ENCODE results near the gene USP6.
"Not testable (repeated sequence)": the region's sequence is repeated elsewhere in the genome, so short reads cannot be mapped to it uniquely, and the experiment has no call there.

USP6 gene

DNA sequence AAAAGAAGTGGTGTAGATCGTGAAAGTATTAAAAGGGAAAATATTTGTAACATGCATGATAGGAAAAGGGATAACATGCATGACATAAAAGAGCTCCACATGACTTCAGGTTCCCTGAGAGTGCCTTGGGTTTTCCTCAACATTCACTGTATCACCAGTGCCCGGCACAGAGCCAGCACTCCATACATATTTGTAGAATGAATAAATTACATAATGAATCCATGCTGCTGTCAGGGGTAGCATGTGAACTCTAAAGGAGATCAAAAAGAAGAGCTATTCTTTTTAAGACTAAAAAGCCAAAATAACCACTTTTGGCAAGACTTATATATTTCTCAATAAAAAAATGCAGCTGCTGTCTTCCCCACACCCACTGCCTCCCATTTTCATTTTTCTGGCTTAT lies 78.5 kb downstream of the USP6 start:
- no peak for DNase-seq (ENCODE audit: low read depth)

DNA sequence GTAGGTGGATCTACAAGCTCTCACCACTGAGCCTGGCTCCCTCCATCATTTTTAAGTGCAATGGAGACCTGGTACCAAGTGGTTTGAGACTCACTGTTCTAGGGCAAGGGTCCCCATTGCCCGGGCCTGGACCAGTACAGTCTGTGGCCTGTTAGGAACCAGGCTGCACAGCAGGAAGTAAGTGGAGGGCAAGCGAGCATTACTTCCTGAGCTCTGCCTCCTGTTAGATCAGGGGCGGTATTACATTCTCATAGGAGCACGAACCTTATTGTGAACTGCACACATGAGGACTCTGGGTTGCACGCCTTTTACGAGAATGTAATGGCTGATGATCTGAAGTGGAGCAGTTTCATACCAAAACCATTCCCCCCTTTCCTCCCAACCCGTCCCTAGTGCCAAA lies 82.6 kb downstream of the USP6 start:
- DNase-seq (ENCODE audit: low read depth) = no peak

DNA sequence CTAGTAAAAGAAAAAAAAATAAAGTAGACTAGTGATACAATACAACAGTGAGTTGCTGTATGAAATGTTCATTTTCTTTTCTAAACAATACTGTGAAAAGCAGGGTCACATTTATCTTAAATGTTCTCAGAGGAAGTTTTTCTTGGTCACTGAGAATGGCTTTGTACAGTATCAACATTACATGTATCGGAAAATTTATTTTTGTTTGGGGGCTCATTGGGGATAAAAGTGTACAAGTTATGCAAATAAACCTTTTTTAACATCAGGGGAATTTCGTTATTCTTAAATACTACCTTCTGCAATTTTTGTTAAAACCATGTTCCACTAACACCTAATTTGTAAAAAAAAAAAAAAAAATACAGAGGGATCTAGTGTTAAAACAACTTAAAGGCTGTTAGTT lies 84.5 kb downstream of the USP6 start:
- no peak for DNase-seq (ENCODE audit: low read depth)

DNA sequence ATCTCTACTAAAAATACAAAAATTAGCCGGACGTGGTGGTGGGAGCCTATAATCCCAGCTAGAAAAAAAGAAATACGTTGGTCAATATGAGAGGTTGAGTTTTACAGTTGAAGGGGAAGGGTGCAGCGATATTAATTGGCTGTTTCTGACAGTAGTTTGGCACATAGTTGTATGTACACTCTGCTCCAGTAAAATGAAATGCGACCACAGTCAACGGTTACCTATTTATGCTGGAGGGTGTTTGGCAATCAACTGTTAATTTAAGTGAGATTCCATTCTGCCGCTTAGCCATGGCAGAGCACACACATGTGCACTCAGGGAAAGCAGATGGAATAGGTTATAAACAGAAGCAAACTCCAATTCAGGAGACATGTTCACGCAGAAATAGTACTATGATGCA lies 85.2 kb downstream of the USP6 start:
- no peak for DNase-seq (ENCODE audit: low read depth)

DNA sequence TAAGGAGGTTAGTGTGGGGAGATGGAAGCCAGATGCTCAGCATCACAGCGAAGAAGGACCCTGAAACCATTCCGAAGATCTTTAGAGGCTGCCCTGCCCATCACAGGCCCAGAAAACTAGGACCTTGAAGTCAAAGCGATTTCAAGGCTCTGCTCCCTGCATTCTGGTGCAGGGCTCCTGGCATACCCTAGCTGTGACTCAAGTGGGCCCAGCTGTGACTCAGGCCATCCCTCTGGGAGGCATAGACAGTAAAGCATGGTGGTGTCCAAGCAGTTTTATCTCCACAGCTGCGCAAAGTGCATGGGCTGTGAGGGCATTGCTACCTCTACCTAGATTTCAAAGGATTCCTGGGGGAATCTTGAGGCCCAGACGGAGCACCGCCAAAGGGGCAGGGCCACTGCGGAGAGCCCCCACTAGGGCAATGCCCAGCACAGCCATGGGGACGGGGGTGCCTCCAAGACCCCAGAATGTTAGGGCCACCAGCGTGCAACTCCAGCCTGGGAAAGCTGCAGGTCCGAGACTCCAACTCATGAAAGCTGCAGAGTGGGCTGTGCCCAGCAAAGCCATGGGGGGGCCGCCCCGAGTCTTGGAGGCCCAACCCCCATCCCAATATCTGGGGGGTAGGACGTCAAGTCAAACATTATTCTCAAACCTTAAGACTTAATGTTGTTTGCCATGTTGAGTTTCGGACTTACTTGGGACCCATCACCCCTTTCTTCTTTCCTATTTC lies 87.5 kb downstream of the USP6 start:
- no peak for DNase-seq (ENCODE audit: low read depth)

DNA sequence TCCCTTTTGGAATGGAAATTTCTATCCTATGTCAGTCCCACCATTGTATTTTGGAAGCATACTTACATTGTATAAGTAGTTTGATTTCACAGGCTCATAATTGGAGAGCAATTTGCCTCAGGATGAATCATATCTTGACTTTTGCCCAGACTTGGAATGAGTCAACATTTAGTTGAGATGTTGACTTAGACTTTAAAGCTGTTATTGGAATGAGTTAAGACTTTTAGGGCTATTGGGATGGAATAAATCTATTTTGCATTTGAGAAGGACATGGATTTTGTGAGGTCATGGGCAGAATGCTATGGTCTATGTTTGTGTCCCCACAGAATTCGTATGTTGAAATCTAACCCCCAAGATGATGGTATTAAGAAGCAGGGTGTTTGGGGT lies 88.1 kb downstream of the USP6 start:
- DNase-seq (ENCODE audit: low read depth) = no peak

DNA sequence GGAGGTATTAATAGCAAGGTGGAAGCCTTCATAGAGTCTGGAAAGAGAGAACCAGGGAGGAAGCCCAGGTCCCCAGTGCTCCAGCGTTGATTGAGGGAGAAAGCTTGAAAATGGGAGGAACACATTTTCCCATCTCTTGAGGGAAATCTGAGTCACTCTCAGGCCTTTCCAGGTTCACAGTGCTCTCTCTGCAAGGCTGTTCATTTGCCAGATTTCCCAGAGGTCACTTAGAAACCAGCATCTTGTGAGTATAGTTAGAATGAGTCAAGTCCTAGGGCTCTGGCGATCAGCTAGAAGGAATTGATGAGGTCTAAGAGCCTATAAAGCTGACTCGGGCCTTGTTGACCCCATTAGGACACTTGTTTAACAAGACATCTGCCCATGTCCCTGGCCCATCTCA lies 93.6 kb downstream of the USP6 start:
- DNase-seq (ENCODE audit: low read depth) = no peak

DNA sequence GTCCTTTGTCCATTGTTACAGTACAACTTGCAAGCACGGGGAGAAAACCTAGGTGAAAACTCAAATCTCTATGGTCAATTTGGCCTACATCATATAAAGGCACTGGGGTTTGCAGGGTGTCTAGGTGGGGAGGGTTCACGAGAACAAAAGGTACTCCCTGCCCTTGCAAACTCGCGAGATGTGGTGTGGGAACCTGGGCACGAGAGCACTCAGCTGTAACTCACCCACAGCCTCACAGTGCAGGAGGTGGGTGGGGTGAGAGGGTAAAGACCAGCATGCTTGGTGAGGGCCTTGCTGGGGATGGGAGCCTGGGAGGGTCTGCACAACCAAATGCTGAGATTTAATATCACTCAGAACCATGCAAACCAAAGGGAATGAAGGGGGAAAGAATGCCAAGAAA lies 94.3 kb downstream of the USP6 start:
- DNase-seq (ENCODE audit: low read depth) = no peak

DNA sequence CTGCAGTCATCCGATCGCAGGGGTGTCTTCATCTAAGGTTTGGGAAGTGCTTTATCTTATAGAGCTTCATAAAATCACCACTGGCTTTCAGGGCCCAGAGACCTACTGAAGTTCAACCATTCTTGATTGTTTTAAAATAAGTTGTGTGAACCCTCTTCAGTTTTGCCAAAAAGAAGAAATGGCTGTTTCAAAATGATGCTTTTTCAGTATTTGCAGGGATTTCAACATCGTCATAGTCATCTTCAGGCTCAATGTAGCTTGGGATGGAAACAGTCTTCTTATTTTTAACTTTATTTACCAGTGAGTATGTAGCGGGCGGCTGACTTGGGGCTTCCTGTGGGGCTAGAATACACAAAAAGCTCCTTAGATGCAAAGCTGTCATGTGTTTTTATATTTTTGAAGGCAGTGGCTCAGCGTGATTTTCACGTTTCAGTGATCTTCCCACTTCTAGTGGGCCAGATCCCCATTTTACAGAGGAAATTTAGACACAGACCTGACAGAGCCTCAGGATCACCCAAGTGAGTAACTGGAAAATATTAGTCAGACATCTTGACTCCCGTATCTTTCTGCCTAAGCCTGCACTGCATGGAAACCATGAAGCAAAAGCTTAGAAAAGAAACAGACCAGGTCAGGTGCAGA lies 94.9 kb downstream of the USP6 start:
- no peak for DNase-seq (ENCODE audit: low read depth)

DNA sequence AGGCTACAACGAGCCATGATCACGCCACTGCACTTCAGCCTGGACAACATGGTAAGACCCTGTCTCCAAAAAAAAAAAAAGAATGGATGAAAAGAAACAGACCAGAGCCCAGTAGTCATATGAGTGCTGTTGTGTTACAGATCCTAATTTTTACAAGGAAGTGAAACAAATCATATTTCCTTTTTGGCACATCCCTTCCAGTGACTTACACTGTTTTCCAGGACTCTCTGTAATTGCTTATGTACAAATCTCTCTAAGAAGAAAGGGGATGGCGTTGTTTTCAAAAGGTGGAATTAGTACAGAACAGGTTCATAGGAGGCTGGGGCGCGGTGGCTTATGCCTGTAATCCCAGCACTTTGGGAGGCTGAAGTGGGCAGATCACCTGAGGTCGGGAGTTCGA lies 95.6 kb downstream of the USP6 start:
- no peak for DNase-seq (ENCODE audit: low read depth)

DNA sequence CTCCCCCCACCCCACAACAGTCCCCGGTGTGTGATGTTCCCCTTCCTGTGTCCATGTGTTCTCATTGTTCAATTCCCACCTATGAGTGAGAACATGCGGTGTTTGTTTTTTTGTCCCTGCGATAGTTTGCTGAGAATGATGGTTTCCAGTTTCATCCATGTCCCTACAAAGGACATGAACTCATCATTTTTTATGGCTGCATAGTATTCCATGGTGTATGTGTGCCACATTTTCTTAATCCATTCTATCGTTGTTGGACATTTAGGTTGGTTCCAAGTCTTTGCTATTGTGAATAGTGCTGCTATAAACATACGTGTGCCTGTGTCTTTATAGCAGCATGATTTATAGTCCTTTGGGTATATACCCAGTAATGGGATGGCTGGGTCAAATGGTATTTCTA lies 101.7 kb downstream of the USP6 start:
- not testable (repeated sequence) for DNase-seq (ENCODE audit: low read depth)

DNA sequence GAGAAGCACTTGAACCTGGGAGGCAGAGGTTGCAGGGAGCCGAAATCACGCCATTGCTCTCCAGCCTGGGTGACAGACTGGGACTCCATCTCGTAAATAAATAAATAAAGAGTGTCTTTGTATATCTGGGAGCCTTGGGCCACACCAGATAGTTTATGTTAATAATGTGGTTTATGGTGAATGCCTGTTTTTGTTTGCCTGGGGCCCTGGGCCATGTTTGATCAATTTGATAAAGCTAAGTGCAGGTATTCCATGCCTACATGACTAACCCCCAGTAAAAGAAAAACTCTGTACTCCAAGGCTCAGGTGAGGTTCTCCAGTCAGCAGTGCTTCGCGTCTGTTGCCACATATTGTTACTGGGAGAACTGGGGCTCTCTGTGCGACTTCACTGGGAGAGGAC lies 103.7 kb downstream of the USP6 start:
- no peak for DNase-seq (ENCODE audit: low read depth)

DNA sequence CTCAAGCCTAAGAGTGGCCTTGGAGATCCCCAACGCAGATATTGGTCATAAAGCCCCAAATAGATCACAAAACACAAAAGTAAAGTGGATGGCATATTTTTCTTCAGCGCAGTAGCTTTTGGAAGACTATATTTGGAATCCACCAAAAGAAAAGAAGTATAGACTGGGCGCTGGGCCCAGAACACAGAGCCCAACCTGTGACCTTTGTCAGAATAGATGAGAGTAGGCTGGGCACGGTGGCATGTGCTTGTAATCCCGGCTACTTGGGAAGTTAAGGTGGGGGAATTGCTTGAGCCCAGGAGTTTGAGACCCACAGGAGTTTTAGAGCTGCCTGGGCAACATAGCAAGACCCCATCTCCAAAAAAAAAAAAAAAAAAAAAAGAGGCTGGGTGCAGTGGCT lies 104.2 kb downstream of the USP6 start:
- DNase-seq (ENCODE audit: low read depth) = no peak

DNA sequence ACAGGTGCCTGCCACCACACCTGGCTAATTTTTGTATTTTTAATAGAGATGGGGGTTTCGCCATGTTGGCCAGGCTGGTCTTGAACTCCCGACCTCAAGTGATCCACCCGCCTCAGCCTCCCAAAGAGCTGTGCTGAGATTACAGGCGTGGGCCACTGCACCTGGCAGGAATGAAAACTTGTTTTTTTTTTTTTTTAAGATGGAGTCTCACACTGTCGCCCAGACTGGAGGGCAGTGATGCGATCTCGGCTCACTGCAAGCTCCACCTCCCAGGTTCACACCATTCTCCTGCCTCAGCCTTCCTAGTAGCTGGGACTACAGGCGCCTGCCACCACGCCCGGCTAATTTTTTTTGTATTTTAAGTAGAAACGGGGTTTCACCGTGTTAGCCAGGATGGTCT lies 106.1 kb downstream of the USP6 start:
- DNase-seq (ENCODE audit: low read depth) = not testable (repeated sequence)

Measured in activated T-cell treated with anti-CD3 and anti-CD28 coated beads for 1 hour (primary cell).